HEK293 (cell line): ENCODE data around the gene PAK2.

Source experiments
- CTCF ChIA-PET: fragments of 350-600 bp; formaldehyde crosslinking; extraction: SDS; loops from one replicate; lab custom pipeline; 2021; ENCODE audit warnings: antibody characterized with exemption; lab: Yijun Ruan, JAX
- POLR2A ChIA-PET: fragments of 300-600 bp; formaldehyde crosslinking; extraction: SDS; loops from one replicate; lab custom pipeline; 2020; ENCODE audit warnings: antibody characterized with exemption, inconsistent platforms; lab: Yijun Ruan, JAX
- H3K27ac ChIP-seq: fragments of 200-500 bp; sonication (Bioruptor generic); 2 replicates; pipeline ENCODE4 v1.5.1; 2014; ENCODE audit warnings: low read depth, low read length, control low read depth, inconsistent platforms; ENCODE audit errors: extremely low read depth
- H3K36me3 ChIP-seq, 2 experiments: fragments of 200-500 bp in 1 of 2; sonication (Bioruptor generic) in 1 of 2; 1 replicate in 1 of 2; 2 replicates in 1 of 2; pipeline ENCODE4 v1.5.1; 2014 to 2017; ENCODE audit warnings: inconsistent platforms in 2 of 2, low read length in 2 of 2; ENCODE audit not compliant: control insufficient read depth in 2 of 2, insufficient read depth in 1 of 2
- H3K4me1 ChIP-seq: fragments of 200-500 bp; sonication (Bioruptor generic); 2 replicates; pipeline ENCODE4 v1.5.1; 2014; ENCODE audit warnings: mild to moderate bottlenecking, low read length, inconsistent platforms; ENCODE audit not compliant: control insufficient read depth, insufficient read depth
- H3K4me3 ChIP-seq: 2 replicates; pipeline ENCODE4 v1.5.1; 2011; ENCODE audit warnings: low read depth, mild to moderate bottlenecking, control low read depth, low read length, moderate library complexity
- H3K9me3 ChIP-seq: fragments of 200-500 bp; sonication (Bioruptor generic); 2 replicates; pipeline ENCODE4 v1.5.1; 2014; ENCODE audit warnings: low read depth, low read length, inconsistent platforms; ENCODE audit not compliant: control insufficient read depth, insufficient read depth
- KLF16 ChIP-seq: fragments of 450-650 bp; formaldehyde crosslinking; IDR thresholded peaks from 2 replicates; pipeline ENCODE4 v1.5.1; 2017; ENCODE audit warnings: missing biosample characterization, missing genetic modification characterization
- KLF8 ChIP-seq: fragments of 450-650 bp; formaldehyde crosslinking; IDR thresholded peaks from 2 replicates; pipeline ENCODE4 v1.5.1; 2016; ENCODE audit warnings: missing biosample characterization, missing genetic modification characterization
- KLF9 ChIP-seq: fragments of 450-650 bp; formaldehyde crosslinking; IDR thresholded peaks from 2 replicates; pipeline ENCODE4 v1.5.1; 2016; ENCODE audit warnings: missing biosample characterization, missing genetic modification characterization, low read depth
- ZBTB20 ChIP-seq: fragments of 450-650 bp; formaldehyde crosslinking; IDR thresholded peaks from 2 replicates; pipeline ENCODE4 v1.5.1; 2016; ENCODE audit warnings: missing biosample characterization, missing genetic modification characterization
- ZNF132 ChIP-seq: fragments of 450-650 bp; formaldehyde crosslinking; IDR thresholded peaks from 2 replicates; pipeline ENCODE4 v1.5.1; 2017; ENCODE audit warnings: missing biosample characterization, missing genetic modification characterization, borderline replicate concordance
- ZNF184 ChIP-seq: fragments of 450-650 bp; IDR thresholded peaks from 2 replicates; pipeline ENCODE4 v1.5.1; 2018; ENCODE audit warnings: missing biosample characterization, mild to moderate bottlenecking, missing genetic modification characterization
- ZNF473 ChIP-seq: fragments of 450-650 bp; formaldehyde crosslinking; IDR thresholded peaks from 2 replicates; pipeline ENCODE4 v1.5.1; 2017; ENCODE audit warnings: missing biosample characterization, missing genetic modification characterization
- ZNF521 ChIP-seq: fragments of 450-650 bp; formaldehyde crosslinking; IDR thresholded peaks from 2 replicates; pipeline ENCODE4 v1.5.1; 2017; ENCODE audit warnings: missing biosample characterization, mild to moderate bottlenecking, missing genetic modification characterization
- ZNF548 ChIP-seq: fragments of 450-650 bp; formaldehyde crosslinking; IDR thresholded peaks from 2 replicates; pipeline ENCODE4 v1.5.1; 2016; ENCODE audit warnings: missing biosample characterization, missing genetic modification characterization
- ZNF560 ChIP-seq: fragments of 450-650 bp; formaldehyde crosslinking; IDR thresholded peaks from 2 replicates; pipeline ENCODE4 v1.5.1; 2017; ENCODE audit warnings: missing biosample characterization, missing genetic modification characterization, borderline replicate concordance
- ZNF596 ChIP-seq: fragments of 450-650 bp; IDR thresholded peaks from 2 replicates; pipeline ENCODE4 v1.5.0; 2018; ENCODE audit warnings: missing biosample characterization, mild to moderate bottlenecking, missing genetic modification characterization, moderate library complexity
- ZNF660 ChIP-seq: fragments of 450-650 bp; IDR thresholded peaks from 2 replicates; pipeline ENCODE4 v1.5.1; 2018; ENCODE audit warnings: missing biosample characterization, mild to moderate bottlenecking, missing genetic modification characterization
- ZNF677 ChIP-seq: fragments of 450-650 bp; IDR thresholded peaks from 2 replicates; pipeline ENCODE4 v1.5.0; 2018; ENCODE audit warnings: missing biosample characterization, mild to moderate bottlenecking, missing genetic modification characterization, moderate library complexity
- ZNF76 ChIP-seq: fragments of 450-650 bp; formaldehyde crosslinking; IDR thresholded peaks from 2 replicates; pipeline ENCODE4; 2016; ENCODE audit warnings: low read depth, missing biosample characterization, missing genetic modification characterization, borderline replicate concordance
- ZSCAN30 ChIP-seq: fragments of 450-650 bp; IDR thresholded peaks from 2 replicates; pipeline ENCODE4 v1.5.1; 2018; ENCODE audit warnings: missing biosample characterization, mild to moderate bottlenecking, missing genetic modification characterization, moderate library complexity
- TF ChIP-seq, protein P1 (sequence below): fragments of 450-650 bp; formaldehyde crosslinking; conservative IDR thresholded peaks from 2 replicates; pipeline ENCODE4 v1.5.1; 2016; ENCODE audit warnings: low read depth, missing biosample characterization, missing genetic modification characterization
- TF ChIP-seq, protein P2 (sequence below): fragments of 450-650 bp; formaldehyde crosslinking; conservative IDR thresholded peaks from 2 replicates; pipeline ENCODE4 v1.5.1; 2016; ENCODE audit warnings: low read depth, missing biosample characterization, missing genetic modification characterization
- TF ChIP-seq, protein P3 (sequence below): sonication (generic); formaldehyde crosslinking; IDR thresholded peaks from 2 replicates; pipeline ENCODE4 v1.8.1; 2022; ENCODE audit warnings: mild to moderate bottlenecking, moderate library complexity, missing genetic modification reagents
- TF ChIP-seq, protein P4 (sequence below): fragments of 450-650 bp; formaldehyde crosslinking; IDR thresholded peaks from 2 replicates; pipeline ENCODE4 v1.5.1; 2016; ENCODE audit warnings: missing biosample characterization, missing genetic modification characterization
- TF ChIP-seq, protein P5 (sequence below): fragments of 450-650 bp; formaldehyde crosslinking; IDR thresholded peaks from 2 replicates; pipeline ENCODE4 v1.5.1; 2016; ENCODE audit warnings: missing biosample characterization, missing genetic modification characterization

The PAK2 gene

DNA sequence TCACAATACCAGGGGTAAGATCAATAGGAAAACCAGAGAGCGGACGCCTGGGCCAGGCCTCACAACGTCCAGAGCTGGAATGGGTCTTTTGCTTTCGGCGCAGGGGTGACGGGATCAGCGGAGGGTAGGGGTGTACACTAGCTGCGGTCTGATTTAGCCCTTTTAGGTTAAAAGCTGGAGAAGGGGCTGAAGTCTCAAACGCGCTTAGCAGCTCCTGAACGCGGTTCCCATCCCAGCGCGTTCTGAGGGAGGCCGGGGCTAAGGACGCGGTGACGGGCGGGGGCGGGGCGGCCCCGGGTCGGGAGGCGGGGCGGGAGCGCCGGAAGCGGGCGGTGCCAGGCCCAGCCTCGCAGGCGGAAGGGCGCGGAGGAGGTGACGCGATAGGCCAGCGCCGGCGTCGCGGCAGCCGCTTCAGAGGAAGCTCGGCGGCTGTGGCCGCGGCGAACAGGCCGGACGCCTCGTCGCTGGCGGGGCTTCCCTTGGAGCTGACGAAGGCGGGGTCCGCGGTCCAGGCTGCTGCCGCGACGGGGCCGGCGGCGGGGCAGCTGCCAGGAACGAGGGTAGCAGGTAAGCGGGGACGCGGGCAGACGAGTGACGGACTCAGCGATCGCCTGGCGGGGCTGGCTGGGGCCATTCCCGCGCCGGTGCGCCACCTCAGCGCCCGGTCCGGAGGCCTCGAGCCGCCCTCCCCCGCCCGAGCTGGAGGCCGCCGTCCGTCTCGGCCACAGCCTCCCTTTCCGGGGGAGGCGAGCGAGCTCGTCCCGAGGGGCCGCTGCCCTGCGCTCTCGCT, 128.0 kb downstream of the PAK2 start, which contains the start of gene SENP5:
SENP5 (plus strand) TSS at position 414 of the 790 bp plus-strand sequence. CDS start 17,262 bp downstream, outside the sequence.
- CTCF ChIA-PET = interaction anchor here (0.6 to 0.9 kb wide), 2 partner anchors 14 to 1088 kb away, joined by 3 read pairs; no protein-coding TSS in a partner anchor
- Histone ChIP-seq H3K27ac (peak within 1 kb of the TSS; percentile 81), H3K4me3 (peak within 1 kb of the TSS; percentile 99), H3K36me3 (peaks cover 0 to 16% of the 10 kb centered on the region in 2 experiments; a peak in 2 of 3 replicates), H3K9me3 (no peaks in the 10 kb centered on the region), H3K4me1 (no peaks in the 10 kb centered on the region)
- POLR2A ChIA-PET = interaction anchor here (0.5 to 2.2 kb wide), 10 partner anchors 13 to 299 kb away, joined by 3 to 24 read pairs (median 4); partner anchors contain the start of genes FBXO45, NCBP2, PAK2 and WDR53
- TF ChIP-seq ZNF560 (tag by site-specific recombination) = no peak
- peak; percentile 82; the same call in 1 of the 2 replicates for TF ChIP-seq ZNF660 (tag by site-specific recombination)
- TF ChIP-seq KLF9 (tag by site-specific recombination) = peak; percentile 29; the same call in 1 of the 2 replicates
- TF ChIP-seq ZNF596 = 0 out of 2 replicates have a peak, but pooled peaks have one; percentile 5
- TF ChIP-seq, protein P1, sequence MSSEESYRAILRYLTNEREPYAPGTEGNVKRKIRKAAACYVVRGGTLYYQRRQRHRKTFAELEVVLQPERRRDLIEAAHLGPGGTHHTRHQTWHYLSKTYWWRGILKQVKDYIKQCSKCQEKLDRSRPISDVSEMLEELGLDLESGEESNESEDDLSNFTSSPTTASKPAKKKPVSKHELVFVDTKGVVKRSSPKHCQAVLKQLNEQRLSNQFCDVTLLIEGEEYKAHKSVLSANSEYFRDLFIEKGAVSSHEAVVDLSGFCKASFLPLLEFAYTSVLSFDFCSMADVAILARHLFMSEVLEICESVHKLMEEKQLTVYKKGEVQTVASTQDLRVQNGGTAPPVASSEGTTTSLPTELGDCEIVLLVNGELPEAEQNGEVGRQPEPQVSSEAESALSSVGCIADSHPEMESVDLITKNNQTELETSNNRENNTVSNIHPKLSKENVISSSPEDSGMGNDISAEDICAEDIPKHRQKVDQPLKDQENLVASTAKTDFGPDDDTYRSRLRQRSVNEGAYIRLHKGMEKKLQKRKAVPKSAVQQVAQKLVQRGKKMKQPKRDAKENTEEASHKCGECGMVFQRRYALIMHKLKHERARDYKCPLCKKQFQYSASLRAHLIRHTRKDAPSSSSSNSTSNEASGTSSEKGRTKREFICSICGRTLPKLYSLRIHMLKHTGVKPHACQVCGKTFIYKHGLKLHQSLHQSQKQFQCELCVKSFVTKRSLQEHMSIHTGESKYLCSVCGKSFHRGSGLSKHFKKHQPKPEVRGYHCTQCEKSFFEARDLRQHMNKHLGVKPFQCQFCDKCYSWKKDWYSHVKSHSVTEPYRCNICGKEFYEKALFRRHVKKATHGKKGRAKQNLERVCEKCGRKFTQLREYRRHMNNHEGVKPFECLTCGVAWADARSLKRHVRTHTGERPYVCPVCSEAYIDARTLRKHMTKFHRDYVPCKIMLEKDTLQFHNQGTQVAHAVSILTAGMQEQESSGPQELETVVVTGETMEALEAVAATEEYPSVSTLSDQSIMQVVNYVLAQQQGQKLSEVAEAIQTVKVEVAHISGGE (tag by site-specific recombination) = peak; percentile 52; the same call in 1 of the 2 replicates
- TF ChIP-seq ZBTB20 (tag by site-specific recombination) = peak; percentile 58; the same call in 1 of the 2 replicates
- TF ChIP-seq ZNF132 (tag by site-specific recombination) = no peak
- TF ChIP-seq ZNF548 (tag by site-specific recombination) = no peak
- peak; percentile 28; the same call in 1 of the 2 replicates for TF ChIP-seq ZNF76 (tag by site-specific recombination)
- TF ChIP-seq, protein P2, sequence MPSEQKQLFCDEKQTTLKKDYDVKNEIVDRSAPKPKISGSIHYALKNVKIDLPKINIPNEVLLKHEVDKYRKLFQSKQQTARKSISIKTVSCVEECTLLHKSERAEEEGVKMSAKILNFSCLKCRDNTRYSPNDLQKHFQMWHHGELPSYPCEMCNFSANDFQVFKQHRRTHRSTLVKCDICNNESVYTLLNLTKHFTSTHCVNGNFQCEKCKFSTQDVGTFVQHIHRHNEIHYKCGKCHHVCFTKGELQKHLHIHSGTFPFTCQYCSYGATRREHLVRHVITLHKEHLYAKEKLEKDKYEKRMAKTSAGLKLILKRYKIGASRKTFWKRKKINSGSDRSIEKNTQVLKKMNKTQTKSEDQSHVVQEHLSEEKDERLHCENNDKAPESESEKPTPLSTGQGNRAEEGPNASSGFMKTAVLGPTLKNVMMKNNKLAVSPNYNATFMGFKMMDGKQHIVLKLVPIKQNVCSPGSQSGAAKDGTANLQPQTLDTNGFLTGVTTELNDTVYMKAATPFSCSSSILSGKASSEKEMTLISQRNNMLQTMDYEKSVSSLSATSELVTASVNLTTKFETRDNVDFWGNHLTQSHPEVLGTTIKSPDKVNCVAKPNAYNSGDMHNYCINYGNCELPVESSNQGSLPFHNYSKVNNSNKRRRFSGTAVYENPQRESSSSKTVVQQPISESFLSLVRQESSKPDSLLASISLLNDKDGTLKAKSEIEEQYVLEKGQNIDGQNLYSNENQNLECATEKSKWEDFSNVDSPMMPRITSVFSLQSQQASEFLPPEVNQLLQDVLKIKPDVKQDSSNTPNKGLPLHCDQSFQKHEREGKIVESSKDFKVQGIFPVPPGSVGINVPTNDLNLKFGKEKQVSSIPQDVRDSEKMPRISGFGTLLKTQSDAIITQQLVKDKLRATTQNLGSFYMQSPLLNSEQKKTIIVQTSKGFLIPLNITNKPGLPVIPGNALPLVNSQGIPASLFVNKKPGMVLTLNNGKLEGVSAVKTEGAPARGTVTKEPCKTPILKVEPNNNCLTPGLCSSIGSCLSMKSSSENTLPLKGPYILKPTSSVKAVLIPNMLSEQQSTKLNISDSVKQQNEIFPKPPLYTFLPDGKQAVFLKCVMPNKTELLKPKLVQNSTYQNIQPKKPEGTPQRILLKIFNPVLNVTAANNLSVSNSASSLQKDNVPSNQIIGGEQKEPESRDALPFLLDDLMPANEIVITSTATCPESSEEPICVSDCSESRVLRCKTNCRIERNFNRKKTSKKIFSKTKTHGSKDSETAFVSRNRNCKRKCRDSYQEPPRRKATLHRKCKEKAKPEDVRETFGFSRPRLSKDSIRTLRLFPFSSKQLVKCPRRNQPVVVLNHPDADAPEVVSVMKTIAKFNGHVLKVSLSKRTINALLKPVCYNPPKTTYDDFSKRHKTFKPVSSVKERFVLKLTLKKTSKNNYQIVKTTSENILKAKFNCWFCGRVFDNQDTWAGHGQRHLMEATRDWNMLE (tag by site-specific recombination) = 0 out of 2 replicates have a peak, but pooled peaks have one; percentile 28
- no peak for TF ChIP-seq ZNF184
- TF ChIP-seq, protein P3, sequence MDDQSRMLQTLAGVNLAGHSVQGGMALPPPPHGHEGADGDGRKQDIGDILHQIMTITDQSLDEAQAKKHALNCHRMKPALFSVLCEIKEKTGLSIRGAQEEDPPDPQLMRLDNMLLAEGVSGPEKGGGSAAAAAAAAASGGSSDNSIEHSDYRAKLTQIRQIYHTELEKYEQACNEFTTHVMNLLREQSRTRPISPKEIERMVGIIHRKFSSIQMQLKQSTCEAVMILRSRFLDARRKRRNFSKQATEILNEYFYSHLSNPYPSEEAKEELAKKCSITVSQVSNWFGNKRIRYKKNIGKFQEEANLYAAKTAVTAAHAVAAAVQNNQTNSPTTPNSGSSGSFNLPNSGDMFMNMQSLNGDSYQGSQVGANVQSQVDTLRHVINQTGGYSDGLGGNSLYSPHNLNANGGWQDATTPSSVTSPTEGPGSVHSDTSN (CRISPR knock-in tag) = peak; percentile 51; the same call in 1 of the 2 replicates
- peak; percentile 86 for TF ChIP-seq ZSCAN30
- no peak for TF ChIP-seq KLF8 (tag by site-specific recombination)
- TF ChIP-seq ZNF677 (tag by site-specific recombination) = peak; percentile 21; the same call in 1 of the 2 replicates
- TF ChIP-seq KLF16 (tag by site-specific recombination) = no peak
- TF ChIP-seq, protein P4, sequence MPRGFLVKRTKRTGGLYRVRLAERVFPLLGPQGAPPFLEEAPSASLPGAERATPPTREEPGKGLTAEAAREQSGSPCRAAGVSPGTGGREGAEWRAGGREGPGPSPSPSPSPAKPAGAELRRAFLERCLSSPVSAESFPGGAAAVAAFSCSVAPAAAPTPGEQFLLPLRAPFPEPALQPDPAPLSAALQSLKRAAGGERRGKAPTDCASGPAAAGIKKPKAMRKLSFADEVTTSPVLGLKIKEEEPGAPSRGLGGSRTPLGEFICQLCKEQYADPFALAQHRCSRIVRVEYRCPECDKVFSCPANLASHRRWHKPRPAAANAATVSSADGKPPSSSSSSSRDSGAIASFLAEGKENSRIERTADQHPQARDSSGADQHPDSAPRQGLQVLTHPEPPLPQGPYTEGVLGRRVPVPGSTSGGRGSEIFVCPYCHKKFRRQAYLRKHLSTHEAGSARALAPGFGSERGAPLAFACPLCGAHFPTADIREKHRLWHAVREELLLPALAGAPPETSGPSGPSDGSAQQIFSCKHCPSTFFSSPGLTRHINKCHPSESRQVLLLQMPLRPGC (tag by site-specific recombination) = 0 out of 2 replicates have a peak, but pooled peaks have one; percentile 7
- TF ChIP-seq ZNF473 (tag by site-specific recombination) = no peak
- TF ChIP-seq, protein P5, sequence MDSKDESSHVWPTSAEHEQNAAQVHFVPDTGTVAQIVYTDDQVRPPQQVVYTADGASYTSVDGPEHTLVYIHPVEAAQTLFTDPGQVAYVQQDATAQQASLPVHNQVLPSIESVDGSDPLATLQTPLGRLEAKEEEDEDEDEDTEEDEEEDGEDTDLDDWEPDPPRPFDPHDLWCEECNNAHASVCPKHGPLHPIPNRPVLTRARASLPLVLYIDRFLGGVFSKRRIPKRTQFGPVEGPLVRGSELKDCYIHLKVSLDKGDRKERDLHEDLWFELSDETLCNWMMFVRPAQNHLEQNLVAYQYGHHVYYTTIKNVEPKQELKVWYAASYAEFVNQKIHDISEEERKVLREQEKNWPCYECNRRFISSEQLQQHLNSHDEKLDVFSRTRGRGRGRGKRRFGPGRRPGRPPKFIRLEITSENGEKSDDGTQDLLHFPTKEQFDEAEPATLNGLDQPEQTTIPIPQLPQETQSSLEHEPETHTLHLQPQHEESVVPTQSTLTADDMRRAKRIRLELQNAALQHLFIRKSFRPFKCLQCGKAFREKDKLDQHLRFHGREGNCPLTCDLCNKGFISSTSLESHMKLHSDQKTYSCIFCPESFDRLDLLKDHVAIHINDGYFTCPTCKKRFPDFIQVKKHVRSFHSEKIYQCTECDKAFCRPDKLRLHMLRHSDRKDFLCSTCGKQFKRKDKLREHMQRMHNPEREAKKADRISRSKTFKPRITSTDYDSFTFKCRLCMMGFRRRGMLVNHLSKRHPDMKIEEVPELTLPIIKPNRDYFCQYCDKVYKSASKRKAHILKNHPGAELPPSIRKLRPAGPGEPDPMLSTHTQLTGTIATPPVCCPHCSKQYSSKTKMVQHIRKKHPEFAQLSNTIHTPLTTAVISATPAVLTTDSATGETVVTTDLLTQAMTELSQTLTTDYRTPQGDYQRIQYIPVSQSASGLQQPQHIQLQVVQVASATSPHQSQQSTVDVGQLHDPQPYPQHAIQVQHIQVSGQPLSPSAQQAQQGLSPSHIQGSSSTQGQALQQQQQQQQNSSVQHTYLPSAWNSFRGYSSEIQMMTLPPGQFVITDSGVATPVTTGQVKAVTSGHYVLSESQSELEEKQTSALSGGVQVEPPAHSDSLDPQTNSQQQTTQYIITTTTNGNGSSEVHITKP (tag by site-specific recombination) = no peak
- TF ChIP-seq ZNF521 = no peak
